PFSK-1 (cell line): ENCODE results near the gene HAUS3.

Experiments used
- FOXP2 ChIP-seq: optimal IDR thresholded peaks from 2 replicates; pipeline ENCODE3; 2011; ENCODE audit warnings: borderline replicate concordance, control low read depth, inconsistent platforms; ENCODE audit not compliant: insufficient read depth; ENCODE audit errors: extremely low read length, extremely low read depth
- POLR2AphosphoS5 ChIP-seq: IDR thresholded peaks from 2 replicates; pipeline ENCODE4 v1.6.1; 2012; ENCODE audit warnings: low read depth, mild to moderate bottlenecking, control low read depth, low read length, moderate library complexity
- SIN3A ChIP-seq: IDR thresholded peaks from 2 replicates; pipeline ENCODE4 v1.6.1; 2012; ENCODE audit warnings: mild to moderate bottlenecking, low read length, moderate library complexity, borderline replicate concordance; ENCODE audit not compliant: insufficient read depth
- TAF1 ChIP-seq: IDR thresholded peaks from 2 replicates; pipeline ENCODE4 v1.6.1; 2012; ENCODE audit warnings: low read length, control low read depth, borderline replicate concordance; ENCODE audit not compliant: insufficient read depth
- TF ChIP-seq, protein P1 (sequence below), 2 experiments: IDR thresholded peaks; 2 replicates each; pipeline versions ENCODE4 v1.6.1 to v1.8.0; 2011 to 2012; ENCODE audit warnings: low read depth in 2 of 2, low read length in 2 of 2, control low read depth in 1 of 2, inconsistent platforms in 1 of 2, mild to moderate bottlenecking in 1 of 2, moderate library complexity in 1 of 2; ENCODE audit not compliant: insufficient read depth in 1 of 2

The HAUS3 gene

DNA sequence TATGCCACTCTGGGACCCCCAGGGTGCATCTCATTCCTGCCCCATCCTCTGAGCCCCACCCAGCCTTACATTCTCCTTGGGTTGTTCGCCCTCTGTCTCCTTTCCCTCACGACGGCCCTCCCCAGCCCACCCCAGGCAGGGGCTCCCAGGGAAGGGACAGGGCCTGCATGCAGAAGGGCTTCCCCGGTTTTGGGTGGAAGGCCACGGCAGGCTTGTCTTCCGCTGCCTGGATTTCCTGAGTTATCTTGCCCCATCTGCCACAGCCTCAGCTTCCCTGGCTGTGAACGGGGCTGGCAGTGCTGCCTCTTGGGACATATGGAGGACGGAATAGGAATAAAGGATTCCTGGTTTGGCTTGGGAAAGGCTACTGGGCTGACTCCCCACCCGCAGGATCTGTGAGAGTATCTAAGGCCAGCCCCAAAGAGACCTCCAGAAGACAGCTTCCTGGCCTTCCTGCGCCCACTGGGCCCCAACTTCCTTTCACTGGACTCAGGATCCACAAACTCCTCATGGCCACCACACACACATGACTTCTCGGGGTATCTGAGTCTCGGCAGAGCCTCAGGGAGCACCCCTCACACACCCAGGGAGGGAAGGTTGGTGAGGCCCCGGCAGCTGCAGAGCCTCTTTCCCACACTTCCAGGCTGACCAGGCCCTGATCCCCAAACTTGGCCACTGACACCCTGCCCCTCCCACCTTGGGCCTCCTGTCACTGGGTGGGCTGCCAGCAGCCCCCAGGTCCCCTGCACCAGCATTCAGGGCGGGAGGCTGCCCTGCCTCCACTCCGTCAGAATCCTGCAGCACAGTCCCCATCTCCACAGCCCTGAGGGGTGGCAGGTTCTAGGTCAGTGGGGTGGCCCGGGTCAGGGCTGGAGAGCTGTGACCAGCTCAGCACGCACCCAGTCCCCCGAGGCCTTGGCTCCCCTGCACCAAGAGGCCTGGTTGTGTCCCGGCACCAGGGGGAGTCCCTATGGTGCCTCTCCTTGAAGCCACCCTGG, 23.5 kb upstream of the HAUS3 start:
- no peak for TF ChIP-seq SIN3A
- TF ChIP-seq POLR2AphosphoS5, result no peak
- no peak for TF ChIP-seq FOXP2
- TF ChIP-seq, protein P1, sequence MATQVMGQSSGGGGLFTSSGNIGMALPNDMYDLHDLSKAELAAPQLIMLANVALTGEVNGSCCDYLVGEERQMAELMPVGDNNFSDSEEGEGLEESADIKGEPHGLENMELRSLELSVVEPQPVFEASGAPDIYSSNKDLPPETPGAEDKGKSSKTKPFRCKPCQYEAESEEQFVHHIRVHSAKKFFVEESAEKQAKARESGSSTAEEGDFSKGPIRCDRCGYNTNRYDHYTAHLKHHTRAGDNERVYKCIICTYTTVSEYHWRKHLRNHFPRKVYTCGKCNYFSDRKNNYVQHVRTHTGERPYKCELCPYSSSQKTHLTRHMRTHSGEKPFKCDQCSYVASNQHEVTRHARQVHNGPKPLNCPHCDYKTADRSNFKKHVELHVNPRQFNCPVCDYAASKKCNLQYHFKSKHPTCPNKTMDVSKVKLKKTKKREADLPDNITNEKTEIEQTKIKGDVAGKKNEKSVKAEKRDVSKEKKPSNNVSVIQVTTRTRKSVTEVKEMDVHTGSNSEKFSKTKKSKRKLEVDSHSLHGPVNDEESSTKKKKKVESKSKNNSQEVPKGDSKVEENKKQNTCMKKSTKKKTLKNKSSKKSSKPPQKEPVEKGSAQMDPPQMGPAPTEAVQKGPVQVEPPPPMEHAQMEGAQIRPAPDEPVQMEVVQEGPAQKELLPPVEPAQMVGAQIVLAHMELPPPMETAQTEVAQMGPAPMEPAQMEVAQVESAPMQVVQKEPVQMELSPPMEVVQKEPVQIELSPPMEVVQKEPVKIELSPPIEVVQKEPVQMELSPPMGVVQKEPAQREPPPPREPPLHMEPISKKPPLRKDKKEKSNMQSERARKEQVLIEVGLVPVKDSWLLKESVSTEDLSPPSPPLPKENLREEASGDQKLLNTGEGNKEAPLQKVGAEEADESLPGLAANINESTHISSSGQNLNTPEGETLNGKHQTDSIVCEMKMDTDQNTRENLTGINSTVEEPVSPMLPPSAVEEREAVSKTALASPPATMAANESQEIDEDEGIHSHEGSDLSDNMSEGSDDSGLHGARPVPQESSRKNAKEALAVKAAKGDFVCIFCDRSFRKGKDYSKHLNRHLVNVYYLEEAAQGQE (IDR thresholded peaks at IDR 0.05; ENCODE audit: insufficient read depth in 1 of 2, low read depth in 2 of 2, low read length in 2 of 2), result no peak

DNA sequence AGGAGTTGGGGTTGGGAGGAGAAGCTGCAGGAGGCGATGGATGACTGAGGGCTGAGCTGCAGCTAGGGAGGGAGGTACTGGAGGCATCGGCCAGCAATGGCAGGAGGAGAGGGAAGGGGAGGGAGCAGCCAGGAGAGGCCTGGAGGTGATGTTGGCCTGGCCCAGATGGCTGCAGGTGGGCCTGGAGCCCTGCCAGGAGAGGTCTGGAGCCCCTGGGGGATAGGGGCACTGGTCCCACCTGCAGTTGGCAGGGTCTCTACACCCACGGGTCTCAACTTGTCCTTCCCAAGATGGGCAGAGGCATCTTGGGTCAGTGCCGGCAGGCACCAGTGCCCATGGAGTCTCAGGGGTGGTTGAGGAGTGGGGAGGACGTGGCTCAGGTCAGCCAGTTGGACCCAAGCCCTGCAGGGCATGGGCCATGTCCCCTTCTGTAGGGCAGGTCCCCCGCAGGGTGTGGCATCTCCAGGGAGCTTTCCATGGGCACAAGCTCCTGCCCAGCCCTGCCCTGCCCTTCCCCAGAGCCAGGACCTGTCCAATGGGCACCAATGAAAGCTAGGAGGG, 22.6 kb upstream of the HAUS3 start:
- TF ChIP-seq SIN3A, result no peak
- TF ChIP-seq, protein P1 (IDR thresholded peaks at IDR 0.05; ENCODE audit: insufficient read depth in 1 of 2, low read depth in 2 of 2, low read length in 2 of 2), result no peak
- no peak for TF ChIP-seq POLR2AphosphoS5
- no peak for TF ChIP-seq TAF1
- TF ChIP-seq FOXP2, result no peak

DNA sequence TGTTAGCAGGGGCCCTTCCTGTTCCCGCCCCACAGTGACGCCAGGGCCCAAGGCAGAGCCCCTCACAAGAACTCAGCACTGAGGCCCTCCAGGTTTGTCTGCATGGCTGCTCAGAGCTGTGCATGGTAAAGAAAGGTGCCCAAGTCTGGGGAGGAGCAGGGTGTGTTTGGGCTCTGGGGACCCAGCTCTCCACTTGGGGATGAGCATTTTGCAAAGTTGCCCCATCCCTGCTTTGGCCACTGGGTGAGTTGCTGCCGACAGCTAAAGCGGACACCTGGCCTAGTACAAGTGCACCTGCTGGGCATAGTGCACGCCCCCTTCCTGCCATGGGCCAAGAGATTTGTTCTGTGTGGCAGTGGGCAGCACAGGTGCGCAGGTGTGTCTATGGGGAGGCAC, 22.0 kb upstream of the HAUS3 start:
- TF ChIP-seq TAF1 (no peak), FOXP2 (no peak)

DNA sequence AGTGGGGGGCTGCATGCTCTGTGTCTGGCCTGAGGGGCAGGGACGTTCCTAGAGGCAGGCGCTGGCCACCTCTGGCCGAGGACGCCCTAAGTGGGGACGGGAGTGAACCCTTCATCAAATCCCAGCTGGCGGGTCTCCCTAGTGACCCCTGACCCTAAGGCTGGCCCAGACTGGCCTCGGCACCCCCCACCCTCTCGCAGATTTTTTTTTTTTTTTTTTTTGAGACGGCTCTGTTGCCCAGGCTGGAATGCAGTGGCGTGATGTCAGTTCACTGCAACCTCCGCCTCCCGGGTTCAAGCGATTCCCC, 21.0 kb upstream of the HAUS3 start:
- TF ChIP-seq SIN3A (no peak), POLR2AphosphoS5 (no peak), TAF1 (no peak), FOXP2 (no peak)
- TF ChIP-seq, protein P1 (IDR thresholded peaks at IDR 0.05; ENCODE audit: insufficient read depth in 1 of 2, low read depth in 2 of 2, low read length in 2 of 2), result no peak

DNA sequence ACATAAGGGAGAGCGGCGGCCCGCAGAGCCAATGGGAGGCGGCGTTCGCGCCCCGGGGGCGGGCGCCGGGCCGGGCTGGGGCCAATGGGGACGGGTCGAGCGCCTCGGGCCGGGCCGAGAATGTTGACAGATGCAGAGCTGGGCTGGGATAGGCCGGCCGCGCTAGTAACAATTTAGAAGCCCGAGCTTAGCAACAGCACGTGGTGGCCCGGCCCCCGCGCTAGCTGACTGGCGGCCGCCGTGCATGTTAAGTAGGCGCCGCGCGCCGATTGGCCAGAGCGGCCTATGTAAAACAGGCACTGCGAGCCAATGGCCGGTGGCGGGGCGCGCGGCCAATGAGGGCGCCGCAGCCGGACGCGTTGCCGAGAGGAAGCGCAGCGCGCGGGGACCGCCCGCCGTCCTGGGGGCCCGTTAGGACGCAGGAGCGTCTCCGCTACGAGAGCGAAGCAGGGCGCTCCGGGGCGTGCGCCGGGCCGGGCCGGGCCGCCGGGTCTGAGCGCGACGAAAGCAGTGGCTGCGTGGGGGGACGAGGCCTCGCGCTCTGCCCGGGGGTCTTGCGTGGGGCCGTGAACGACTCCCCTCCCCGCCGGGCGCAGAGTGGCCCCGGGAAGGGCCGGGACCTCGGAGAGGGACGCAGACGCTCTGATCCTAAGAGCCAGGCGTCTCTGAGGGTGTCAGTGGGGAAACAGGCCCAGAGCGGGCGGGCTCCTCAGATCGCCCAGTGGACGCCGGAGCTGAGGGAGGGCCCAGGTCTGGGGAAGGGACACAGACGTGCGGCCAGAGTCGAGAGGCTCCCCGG, 20.4 kb upstream of the HAUS3 start:
- TF ChIP-seq TAF1 (peak; percentile 58; the same call in 1 of the 2 replicates), POLR2AphosphoS5 (peak; percentile 90), SIN3A (no peak)
